ENCODE measurements around the gene ARMC8. TPM values are rescaled to one million over a fixed set of nuclear protein-coding genes. Genes with fewer than 3 reads are reported as not detected.

Gene ARMC8
- total RNA-seq, 4 donors from 2014 or later, result 57.2 to 91.8 (median 59.5) TPM

GRCh38 chr3:138227650-138228049 lies 40.5 kb downstream of the ARMC8 start:
- H3K27ac ChIP-seq, result no peak overlapping the region
- H3K27me3 ChIP-seq, result no peaks in the 10 kb centered on the region
- 100% methylated on average over 1 of the region's 1 CpG for WGBS, 2 donors
- no peak for DNase-seq
- H3K4me1 ChIP-seq, result no peaks in the 10 kb centered on the region
- intact Hi-C loops (cut with DNase I), result no loop called here
- H3K4me3 ChIP-seq (replicated peaks in 1 of 3), result no peak overlapping the region
- no peak for TF ChIP-seq POLR2A (IDR thresholded peaks at IDR 0.05)
- TF ChIP-seq CTCF (IDR thresholded peaks at IDR 0.05), result no peak
- H3K9me3 ChIP-seq, result no peaks in the 10 kb centered on the region
- peaks cover 22 to 61% of the 10 kb centered on the region in 2 donors for H3K36me3 ChIP-seq

GRCh38 chr3:138230525-138230924 lies 43.4 kb downstream of the ARMC8 start:
- no peak for DNase-seq
- H3K4me1 ChIP-seq, result no peaks in the 10 kb centered on the region
- H3K27me3 ChIP-seq, result no peaks in the 10 kb centered on the region
- intact Hi-C loops (cut with DNase I), result no loop called here
- TF ChIP-seq CTCF (IDR thresholded peaks at IDR 0.05), result no peak
- TF ChIP-seq POLR2A (IDR thresholded peaks at IDR 0.05), result no peak
- H3K27ac ChIP-seq, result no peak overlapping the region
- H3K4me3 ChIP-seq (replicated peaks in 1 of 3), result no peak overlapping the region
- H3K9me3 ChIP-seq, result no peaks in the 10 kb centered on the region
- 86 to 90% methylated on average over 2 of the region's 2 CpGs for WGBS, 2 donors
- H3K36me3 ChIP-seq, result peaks cover 0 to 37% of the 10 kb centered on the region in 2 donors

GRCh38 chr3:138232705-138233364 lies 45.7 kb downstream of the ARMC8 start:
- H3K9me3 ChIP-seq, result no peaks in the 10 kb centered on the region
- no peak overlapping the region for H3K4me3 ChIP-seq (replicated peaks in 1 of 3)
- H3K27me3 ChIP-seq, result no peaks in the 10 kb centered on the region
- peaks cover 6 to 31% of the 10 kb centered on the region in 2 donors for H3K36me3 ChIP-seq
- intact Hi-C loops (cut with DNase I), result no loop called here
- no peak for DNase-seq
- WGBS, 2 donors, result 80 to 85% methylated on average over 4 of the region's 4 CpGs
- H3K27ac ChIP-seq, result no peak overlapping the region
- TF ChIP-seq POLR2A (IDR thresholded peaks at IDR 0.05) (no peak), CTCF (IDR thresholded peaks at IDR 0.05) (no peak)
- H3K4me1 ChIP-seq, result no peaks in the 10 kb centered on the region

DNA sequence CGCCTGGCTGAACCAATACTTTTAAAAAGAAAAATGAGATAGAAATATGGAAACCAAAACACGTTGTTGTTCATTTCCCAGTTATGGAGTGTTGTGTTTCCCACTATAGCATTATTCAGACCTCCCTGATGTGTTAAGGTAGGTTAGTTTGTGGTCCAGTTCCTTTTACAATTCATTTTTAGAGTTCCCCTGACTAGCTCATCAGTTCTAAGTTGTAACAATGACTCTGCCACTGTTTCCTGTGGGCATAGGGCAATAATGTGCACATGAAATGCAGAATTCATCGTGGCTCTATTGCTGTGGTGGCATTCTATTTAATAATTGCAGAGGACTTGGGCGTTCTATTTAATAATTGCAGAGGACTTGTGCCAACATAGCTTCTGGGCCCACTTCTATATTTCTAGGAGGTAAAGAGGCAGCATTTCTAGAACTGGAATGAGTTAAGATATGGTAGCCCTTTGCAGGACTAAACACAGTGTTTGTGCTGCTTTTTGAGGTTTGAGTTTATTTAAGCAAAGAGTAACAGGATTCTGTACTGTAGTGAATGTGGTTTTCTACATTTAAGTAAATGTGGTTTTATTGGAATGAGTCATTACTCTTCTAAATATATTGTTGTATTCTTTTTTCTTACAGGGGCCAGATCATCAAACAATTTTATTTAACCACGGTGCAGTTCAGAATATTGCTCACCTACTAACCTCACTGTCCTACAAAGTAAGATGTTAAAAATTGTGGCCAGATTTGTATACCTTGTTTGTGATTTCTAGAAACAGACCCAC lies 47.5 kb downstream of the ARMC8 start:
- no peaks in the 10 kb centered on the region for H3K27me3 ChIP-seq
- no peaks in the 10 kb centered on the region for H3K4me1 ChIP-seq
- DNase-seq, result no peak
- H3K27ac ChIP-seq, result no peak overlapping the region
- no peak for TF ChIP-seq POLR2A (IDR thresholded peaks at IDR 0.05)
- no peak for TF ChIP-seq CTCF (IDR thresholded peaks at IDR 0.05)
- no peak overlapping the region for H3K4me3 ChIP-seq (replicated peaks in 1 of 3)
- intact Hi-C loops (cut with DNase I), result no loop called here
- WGBS, 2 donors, result 91 to 96% methylated on average over 5 of the region's 5 CpGs
- peaks cover 6 to 36% of the 10 kb centered on the region in 2 donors for H3K36me3 ChIP-seq
- H3K9me3 ChIP-seq, result no peaks in the 10 kb centered on the region

DNA sequence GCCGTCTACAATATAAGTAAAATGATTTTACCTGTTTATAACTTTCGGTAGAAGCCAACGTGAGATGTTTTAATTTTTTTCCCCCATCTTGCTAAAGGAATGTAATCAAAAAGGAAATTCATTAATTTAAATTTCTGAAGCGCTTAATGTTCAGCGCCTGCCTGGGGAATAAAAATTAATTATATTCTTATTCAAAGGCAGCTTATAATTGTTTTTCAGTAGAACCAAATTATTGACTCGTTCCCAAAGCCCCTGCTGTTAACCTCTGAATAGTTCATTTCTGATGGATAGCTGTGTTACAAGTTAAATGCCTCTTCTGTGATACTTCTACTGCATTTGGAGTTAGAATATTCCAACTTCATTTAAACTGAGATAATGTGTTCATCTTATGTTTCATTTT lies 51.6 kb downstream of the ARMC8 start:
- TF ChIP-seq CTCF (IDR thresholded peaks at IDR 0.05) (no peak), POLR2A (IDR thresholded peaks at IDR 0.05) (no peak)
- peaks cover 6 to 21% of the 10 kb centered on the region in 2 donors for H3K36me3 ChIP-seq
- no peak for DNase-seq
- WGBS, 2 donors, result 94% methylated on average over 6 of the region's 6 CpGs
- H3K27me3 ChIP-seq, result no peaks in the 10 kb centered on the region
- no peaks in the 10 kb centered on the region for H3K9me3 ChIP-seq
- intact Hi-C loops (cut with DNase I), result no loop called here
- no peak overlapping the region for H3K4me3 ChIP-seq (replicated peaks in 1 of 3)
- H3K4me1 ChIP-seq, result no peaks in the 10 kb centered on the region
- no peak overlapping the region for H3K27ac ChIP-seq
